NB4 (cell line): ENCODE measurements around the gene RNF13.

Experiments
- CTCF ChIP-seq: IDR thresholded peaks from one replicate; pipeline ENCODE4 v1.5.1; 2012; ENCODE audit warnings: low read depth, low read length
- MYC ChIP-seq: IDR thresholded peaks from 2 replicates; pipeline ENCODE4 v1.6.1; 2011; ENCODE audit warnings: low read depth, low read length
- POLR2A ChIP-seq: IDR thresholded peaks from 2 replicates; pipeline ENCODE4 v1.6.1; 2011; ENCODE audit warnings: mild to moderate bottlenecking; ENCODE audit not compliant: insufficient read length; ENCODE audit errors: extremely low read depth
- TF ChIP-seq, protein P1 (sequence below): IDR thresholded peaks from 2 replicates; pipeline ENCODE4 v1.6.1; 2011; ENCODE audit warnings: low read depth, low read length

DNA sequence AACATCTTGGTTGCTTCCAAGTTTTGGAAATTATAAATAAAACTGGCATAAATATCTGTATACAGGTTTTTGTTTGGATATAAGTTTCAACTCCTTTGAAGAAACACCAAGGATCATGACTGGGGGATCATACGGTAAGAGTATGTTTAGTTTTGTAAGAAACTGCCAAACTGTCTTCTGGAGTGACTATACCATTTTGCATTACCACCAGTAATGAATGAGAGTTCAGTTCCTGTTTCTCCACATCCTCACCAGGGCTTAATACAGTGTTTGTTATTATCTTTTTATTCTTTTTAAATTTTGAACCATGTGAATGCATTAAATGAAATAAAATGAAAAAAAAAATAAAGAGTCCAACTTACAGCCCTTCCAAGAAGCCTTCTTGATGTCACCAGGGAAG is 17.0 kb upstream of the RNF13 start:
- TF ChIP-seq MYC (no peak), CTCF (no peak), POLR2A (no peak)
- TF ChIP-seq, protein P1, sequence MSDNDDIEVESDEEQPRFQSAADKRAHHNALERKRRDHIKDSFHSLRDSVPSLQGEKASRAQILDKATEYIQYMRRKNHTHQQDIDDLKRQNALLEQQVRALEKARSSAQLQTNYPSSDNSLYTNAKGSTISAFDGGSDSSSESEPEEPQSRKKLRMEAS: no peak
